ENCODE data around the gene DLK2.
A peak's percentile ranks its signal among the peaks of the same experiment; 100 is the strongest.

The DLK2 gene

DNA sequence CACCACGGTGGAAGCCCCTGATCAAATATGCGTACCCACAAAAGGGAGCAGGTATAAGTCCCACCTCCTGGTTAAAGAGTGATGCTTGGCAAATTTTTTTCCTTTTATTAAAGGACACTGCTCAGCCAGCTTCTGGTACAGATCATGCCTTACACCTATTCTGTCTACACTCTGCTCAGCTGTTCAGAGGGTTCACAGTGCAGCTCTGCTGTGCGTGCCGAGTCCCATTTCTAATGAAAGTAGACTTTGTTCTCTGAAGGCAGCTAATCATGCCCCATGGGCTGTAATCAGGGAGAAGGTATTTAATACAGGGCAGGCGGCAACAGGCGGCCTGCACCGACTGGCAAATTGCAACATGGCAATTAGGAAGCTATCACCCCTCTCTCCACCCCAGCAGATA is 38.5 kb upstream of the DLK2 start:
- CTCF ChIA-PET, result interaction anchor here (2.1 to 6.3 kb wide), 2 partner anchors 13 to 40 kb away, joined by 4 to 44 read pairs; no protein-coding TSS in a partner anchor
- DNase-seq, result no peak
- H3K4me3 Mint-ChIP-seq, result no peak overlapping the region

GRCh38 chr6:43493230-43493629 is 37.9 kb upstream of the DLK2 start:
- Mint-ChIP-seq H3K27me3 (no peaks in the 10 kb centered on the region), H3K9me3 (no peaks in the 10 kb centered on the region), H3K4me3 (no peak overlapping the region), H3K4me1 (peaks cover 21% of the 10 kb centered on the region), H3K36me3 (peaks cover under 1% of the 10 kb centered on the region), H3K27ac (peak overlapping the region; percentile 5)
- CTCF ChIA-PET, result interaction anchor here (6.3 kb wide), 1 partner anchor 13 kb away, joined by 44 read pairs; no protein-coding TSS in a partner anchor
- DNase-seq, result no peak

More for the DNA sequence above, 38.5 kb upstream of the DLK2 start:
- Mint-ChIP-seq H3K27me3 (no peaks in the 10 kb centered on the region), H3K9me3 (no peaks in the 10 kb centered on the region), H3K27ac (peak overlapping the region; percentile 24), H3K36me3 (peaks cover 2% of the 10 kb centered on the region), H3K4me1 (peaks cover 21% of the 10 kb centered on the region)

DNA sequence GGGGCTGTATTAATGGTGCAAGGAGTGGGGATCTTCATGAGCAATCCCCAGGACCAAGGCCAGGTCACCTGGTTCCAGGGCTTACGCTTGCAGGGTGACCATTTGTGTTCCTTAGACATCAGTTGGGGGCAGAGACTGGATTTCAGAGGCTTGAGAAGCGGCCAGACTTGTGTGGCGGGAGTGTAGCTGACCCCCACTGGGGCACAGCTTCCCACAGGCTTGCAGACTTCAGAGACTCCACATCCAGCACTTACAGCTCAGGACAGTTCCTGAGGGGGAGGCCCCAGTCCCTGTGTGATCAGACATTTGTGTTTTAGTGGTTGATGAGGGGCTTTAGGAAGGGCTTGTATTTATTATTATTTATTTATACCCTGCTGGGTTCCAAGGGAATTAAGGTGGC is 37.3 kb upstream of the DLK2 start:
- no peak for DNase-seq
- H3K36me3 Mint-ChIP-seq, result no peaks in the 10 kb centered on the region
- H3K27me3 Mint-ChIP-seq, result no peaks in the 10 kb centered on the region
- no peak overlapping the region for H3K27ac Mint-ChIP-seq
- peaks cover 21% of the 10 kb centered on the region for H3K4me1 Mint-ChIP-seq
- no peak overlapping the region for H3K4me3 Mint-ChIP-seq
- H3K9me3 Mint-ChIP-seq, result no peaks in the 10 kb centered on the region
- CTCF ChIA-PET, result interaction anchor here (6.3 kb wide), 1 partner anchor 14 kb away, joined by 44 read pairs; no protein-coding TSS in a partner anchor

DNA sequence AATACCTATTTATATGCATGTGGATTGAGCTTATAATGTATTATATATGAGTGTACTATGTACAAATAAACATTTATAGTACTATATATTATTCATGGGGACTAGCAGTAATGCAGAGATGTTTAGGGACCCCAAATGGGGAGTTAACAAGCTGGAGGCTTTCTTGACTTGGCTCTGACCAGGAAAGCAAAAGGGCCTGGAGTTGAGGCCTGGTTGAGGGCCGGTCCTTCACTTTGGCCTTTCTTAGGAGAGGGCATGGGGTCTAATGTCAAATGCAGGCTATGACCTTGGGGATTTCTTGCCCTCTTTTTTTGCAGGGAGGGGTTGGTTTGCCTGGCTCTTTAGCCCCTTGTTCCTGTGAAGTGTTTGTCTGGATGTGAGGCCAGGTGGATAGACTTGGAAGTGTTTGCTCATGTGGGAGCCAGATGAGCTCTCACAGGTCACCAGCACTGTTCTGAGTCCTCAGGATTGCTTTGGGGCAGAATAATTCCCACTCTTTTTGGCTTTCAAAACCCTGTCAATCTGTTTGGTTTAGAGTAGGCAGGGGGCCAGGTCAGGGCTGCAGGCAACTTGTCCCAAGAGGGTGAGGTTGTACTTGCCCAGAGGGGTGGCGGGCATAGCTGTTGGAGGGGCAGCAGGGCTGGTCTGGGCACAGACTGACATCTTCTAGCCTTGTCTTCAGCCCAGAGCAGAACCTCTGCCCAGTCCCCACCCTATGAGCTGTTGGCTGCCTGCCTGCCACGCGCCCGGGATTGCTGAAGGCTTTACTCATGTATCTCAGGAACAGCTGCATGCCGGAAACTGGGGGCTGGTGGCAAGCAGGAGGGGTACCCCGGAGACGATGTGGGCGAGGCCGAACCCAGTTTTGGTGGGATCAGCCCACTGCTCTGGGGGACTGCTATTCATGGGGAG is 36.7 kb upstream of the DLK2 start:
- Mint-ChIP-seq H3K36me3 (peaks cover under 1% of the 10 kb centered on the region), H3K27ac (no peak overlapping the region), H3K4me3 (no peak overlapping the region), H3K4me1 (peaks cover 21% of the 10 kb centered on the region), H3K9me3 (no peaks in the 10 kb centered on the region), H3K27me3 (no peaks in the 10 kb centered on the region)
- CTCF ChIA-PET, result interaction anchor here (0.9 to 1.0 kb wide), 2 partner anchors 11 to 14 kb away, joined by 4 to 5 read pairs; no protein-coding TSS in a partner anchor
- no peak for DNase-seq

DNA sequence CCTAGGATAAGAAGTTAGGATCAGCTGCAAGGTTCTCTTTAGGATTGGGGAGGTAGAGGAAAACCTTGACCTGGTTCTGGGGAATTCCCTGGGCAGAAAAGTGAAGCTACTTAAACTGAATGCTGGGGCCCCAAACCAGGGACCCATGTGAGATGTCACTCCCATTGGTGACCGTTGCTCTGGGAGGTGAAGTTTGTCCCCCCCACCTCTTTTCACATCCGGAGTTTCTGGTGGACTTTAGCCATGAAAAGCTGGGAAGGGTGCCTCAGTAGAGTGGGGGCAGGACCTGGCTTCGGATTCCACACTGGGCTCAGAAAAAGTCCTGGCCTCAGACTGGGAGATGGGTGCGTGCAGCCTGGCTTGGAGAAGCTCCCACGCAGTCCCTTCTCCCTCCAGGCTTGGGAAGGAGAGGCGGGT is 35.2 kb upstream of the DLK2 start:
- Mint-ChIP-seq H3K4me1 (peaks cover 18% of the 10 kb centered on the region), H3K27ac (no peak overlapping the region), H3K27me3 (no peaks in the 10 kb centered on the region), H3K36me3 (peaks cover 3% of the 10 kb centered on the region), H3K9me3 (no peaks in the 10 kb centered on the region), H3K4me3 (no peak overlapping the region)
- no peak for DNase-seq
- CTCF ChIA-PET, result interaction anchor here (0.7 kb wide), 1 partner anchor 15 kb away, joined by 3 read pairs; no protein-coding TSS in a partner anchor

- DNase-seq, result no peak
- Mint-ChIP-seq H3K4me1 (peaks cover 9% of the 10 kb centered on the region), H3K4me3 (no peak overlapping the region), H3K27ac (no peak overlapping the region), H3K9me3 (no peaks in the 10 kb centered on the region), H3K27me3 (no peaks in the 10 kb centered on the region), H3K36me3 (peaks cover 3% of the 10 kb centered on the region)
- CTCF ChIA-PET, result no interaction called here
Measured at GRCh38 chr6:43489277-43490072, 34.1 kb upstream of the DLK2 start.

GRCh38 chr6:43488667-43489276 is 33.4 kb upstream of the DLK2 start:
- Mint-ChIP-seq H3K4me1 (peaks cover 4% of the 10 kb centered on the region), H3K27me3 (no peaks in the 10 kb centered on the region), H3K27ac (no peak overlapping the region), H3K36me3 (peaks cover 3% of the 10 kb centered on the region), H3K4me3 (no peak overlapping the region), H3K9me3 (no peaks in the 10 kb centered on the region)
- CTCF ChIA-PET, result interaction anchor here (1.5 kb wide), 1 partner anchor 17 kb away, joined by 6 read pairs; no protein-coding TSS in a partner anchor
- DNase-seq, result no peak

- Mint-ChIP-seq H3K27ac (no peak overlapping the region), H3K4me1 (peaks cover 41% of the 10 kb centered on the region), H3K27me3 (no peaks in the 10 kb centered on the region), H3K9me3 (no peaks in the 10 kb centered on the region), H3K4me3 (no peak overlapping the region), H3K36me3 (peaks cover 5% of the 10 kb centered on the region)
- CTCF ChIA-PET, result interaction anchor here (1.2 kb wide), 1 partner anchor 10 kb away, joined by 4 read pairs; no protein-coding TSS in a partner anchor
- DNase-seq, result no peak
Measured at GRCh38 chr6:43481591-43482236, 26.4 kb upstream of the DLK2 start.

DNA sequence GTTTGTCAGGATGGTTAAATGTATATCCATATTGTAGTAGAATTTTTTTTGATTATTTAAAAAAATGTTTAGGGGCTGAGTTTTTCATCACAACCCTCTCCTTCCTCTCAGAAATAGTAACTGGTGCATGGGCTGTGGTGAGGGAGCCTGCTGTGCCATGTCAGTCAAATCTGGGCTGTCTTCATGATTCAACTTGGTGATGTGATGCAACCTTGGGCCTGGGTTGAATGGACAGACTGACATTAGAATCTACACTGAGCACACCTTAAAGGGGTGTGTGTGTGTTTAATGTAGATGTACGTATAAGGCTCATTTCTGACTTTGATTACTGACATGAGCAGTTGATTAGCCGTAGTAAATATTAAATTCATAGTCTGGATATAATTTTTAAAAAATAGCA is 25.7 kb upstream of the DLK2 start:
- Mint-ChIP-seq H3K4me1 (peaks cover 44% of the 10 kb centered on the region), H3K36me3 (peaks cover 5% of the 10 kb centered on the region), H3K4me3 (no peak overlapping the region), H3K27me3 (no peaks in the 10 kb centered on the region), H3K27ac (no peak overlapping the region), H3K9me3 (no peaks in the 10 kb centered on the region)
- CTCF ChIA-PET, result interaction anchor here (1.2 kb wide), 1 partner anchor 10 kb away, joined by 4 read pairs; no protein-coding TSS in a partner anchor
- no peak for DNase-seq

DNA sequence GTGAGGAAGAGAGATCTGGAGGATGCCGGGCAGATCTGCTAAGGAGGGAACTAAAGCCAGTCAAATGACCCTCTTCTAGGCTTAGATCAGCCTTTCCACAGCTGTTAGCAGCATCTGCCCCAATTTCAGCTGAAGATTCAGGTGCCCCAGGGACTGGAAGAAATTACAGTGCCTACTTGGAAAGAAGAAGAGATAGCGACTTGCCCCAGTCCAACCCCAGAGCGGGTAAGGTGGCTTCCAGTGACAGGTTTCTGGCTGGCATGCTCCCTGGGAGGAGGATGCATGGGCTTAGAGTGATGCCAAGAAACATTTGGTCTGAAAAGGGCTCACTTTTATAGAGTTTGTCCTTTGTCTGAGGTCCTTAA is 22.6 kb upstream of the DLK2 start:
- Mint-ChIP-seq H3K27ac (peak overlapping the region; percentile 91), H3K9me3 (no peaks in the 10 kb centered on the region), H3K27me3 (no peaks in the 10 kb centered on the region), H3K36me3 (peaks cover 5% of the 10 kb centered on the region), H3K4me1 (peaks cover 44% of the 10 kb centered on the region), H3K4me3 (peak overlapping the region; percentile 95)
- DNase-seq, result no peak
- CTCF ChIA-PET, result interaction anchor here (2.3 kb wide), 1 partner anchor 29 kb away, joined by 6 read pairs; no protein-coding TSS in a partner anchor

- H3K4me1 Mint-ChIP-seq, result peaks cover 44% of the 10 kb centered on the region
- H3K27me3 Mint-ChIP-seq, result no peaks in the 10 kb centered on the region
- no peaks in the 10 kb centered on the region for H3K9me3 Mint-ChIP-seq
- peak within 1 kb of the TSS; percentile 91 for H3K27ac Mint-ChIP-seq
- H3K36me3 Mint-ChIP-seq, result peaks cover 4% of the 10 kb centered on the region
- peak; percentile 98 for DNase-seq
- CTCF ChIA-PET, result interaction anchor here (0.6 to 2.3 kb wide), 2 partner anchors 29 to 249 kb away, joined by 3 to 6 read pairs; partner anchors contain the start of gene DNPH1
- H3K4me3 Mint-ChIP-seq, result peak within 1 kb of the TSS; percentile 95
Measured at GRCh38 chr6:43477235-43478007, 22.1 kb upstream of the DLK2 start, which contains the start of gene TJAP1. Gene TJAP1 (plus strand): TSS chr6:43477570. CDS start chr6:43499002, 21,432 bp downstream.

DNA sequence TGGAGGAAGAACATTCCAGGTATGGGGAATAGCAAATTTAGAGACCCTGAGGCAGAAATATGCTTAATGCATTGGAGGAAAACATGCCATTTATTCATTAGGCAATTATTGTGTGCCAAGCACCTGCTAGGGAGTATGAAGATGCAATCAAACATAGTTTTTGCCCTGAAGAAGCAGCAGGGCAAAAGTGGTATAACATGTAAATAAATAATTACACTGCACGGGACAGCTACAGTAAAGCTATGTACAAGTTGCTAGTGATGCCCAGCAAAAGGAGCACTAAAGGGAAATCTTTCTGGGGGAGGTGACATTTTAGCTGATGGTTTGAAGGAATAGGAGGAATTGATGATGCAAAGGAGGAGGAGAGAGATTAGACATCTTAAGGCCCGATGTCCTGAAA is 21.4 kb upstream of the DLK2 start:
- Mint-ChIP-seq H3K36me3 (peaks cover 3% of the 10 kb centered on the region), H3K9me3 (no peaks in the 10 kb centered on the region), H3K27me3 (peaks cover 1% of the 10 kb centered on the region), H3K4me1 (peaks cover 39% of the 10 kb centered on the region), H3K27ac (peak overlapping the region; percentile 91), H3K4me3 (peak overlapping the region; percentile 95)
- CTCF ChIA-PET, result interaction anchor here (2.3 kb wide), 1 partner anchor 30 kb away, joined by 6 read pairs; no protein-coding TSS in a partner anchor
- DNase-seq, result no peak

GRCh38 chr6:43475516-43475915 is 20.2 kb upstream of the DLK2 start:
- H3K9me3 Mint-ChIP-seq, result no peaks in the 10 kb centered on the region
- H3K27me3 Mint-ChIP-seq, result peaks cover 12% of the 10 kb centered on the region
- peaks cover 3% of the 10 kb centered on the region for H3K36me3 Mint-ChIP-seq
- H3K4me1 Mint-ChIP-seq, result peaks cover 34% of the 10 kb centered on the region
- no peak overlapping the region for H3K4me3 Mint-ChIP-seq
- CTCF ChIA-PET, result no interaction called here
- no peak for DNase-seq
- H3K27ac Mint-ChIP-seq, result no peak overlapping the region
